ENCODE results near the gene MLLT10. TPM values are rescaled to one million over a fixed set of nuclear protein-coding genes. Genes with fewer than 3 reads are reported as not detected.

The MLLT10 gene
- total RNA-seq, 1 experiment from 2014 or later = 72.3 TPM

- no peaks in the 10 kb centered on the region for H4K20me1 ChIP-seq (ENCODE audit: control insufficient read depth, insufficient read depth, insufficient read length)
- no peak overlapping the region for H2AK5ac ChIP-seq (ENCODE audit: insufficient read length, low read length)
- H2BK5ac ChIP-seq (ENCODE audit: insufficient read length, low read length) = no peak overlapping the region
- H3K4me2 ChIP-seq (ENCODE audit: insufficient read depth, insufficient read length, low read length) = peak overlapping the region; percentile 89
- peaks cover 19% of the 10 kb centered on the region; the same call in 1 of the 2 replicates for H3K27me3 ChIP-seq (ENCODE audit: insufficient read depth, low read length)
- no peak overlapping the region for H4K91ac ChIP-seq (ENCODE audit: insufficient read length, low read depth, low read length)
- Mint-ChIP-seq H3K4me1 (peaks cover 80 to 82% of the 10 kb centered on the region in 2 experiments), H3K36me3 (ENCODE audit: insufficient read depth in 1 of 3, low read depth in 3 of 3) (no peaks in the 10 kb centered on the region; a peak in 1 of 7 replicates), H3K4me3 (peak overlapping the region; percentile 85 to 87), H3K9me3 (no peaks in the 10 kb centered on the region; a peak in 2 of 5 replicates), H3K27me3 (ENCODE audit: low read depth) (peaks cover 45% of the 10 kb centered on the region), H3K27ac (peak overlapping the region in 2 of 3 experiments; percentile 45 to 84; a peak in 4 of 7 replicates)
- H3K9ac ChIP-seq (ENCODE audit: extremely low read depth, insufficient read length, low read length) = no peak overlapping the region
- H3K23me2 ChIP-seq (ENCODE audit: insufficient read length, low read depth, low read length, poor library complexity, severe bottlenecking) = peaks cover 47% of the 10 kb centered on the region
- H2BK15ac ChIP-seq (ENCODE audit: low read depth, low read length) = no peak overlapping the region
- H3K27ac ChIP-seq (ENCODE audit: insufficient read length, low read depth, low read length) = no peak overlapping the region
- H2BK20ac ChIP-seq (ENCODE audit: low read depth, low read length, poor library complexity, severe bottlenecking) = no peak overlapping the region
- H3K4ac ChIP-seq (ENCODE audit: low read depth, low read length) = no peak overlapping the region
- no peaks in the 10 kb centered on the region for H3K9me3 ChIP-seq (ENCODE audit: control insufficient read depth, low read depth, low read length)
- H2AFZ ChIP-seq (ENCODE audit: low read length) = no peak overlapping the region
- H3K4me1 ChIP-seq (ENCODE audit: insufficient read depth, low read length) = peaks cover 11% of the 10 kb centered on the region; the same call in 1 of the 2 replicates
- no peak overlapping the region for H3K56ac ChIP-seq (ENCODE audit: insufficient read length, low read depth, low read length)
- H2BK120ac ChIP-seq (ENCODE audit: low read depth, low read length, poor library complexity, severe bottlenecking) = no peak overlapping the region
- H3K23ac ChIP-seq (ENCODE audit: insufficient read length, low read depth, low read length) = no peak overlapping the region
- no peaks in the 10 kb centered on the region for H3K79me2 ChIP-seq (ENCODE audit: insufficient read depth, low read length)
- H3K79me1 ChIP-seq (ENCODE audit: insufficient read depth, low read depth, low read length, poor library complexity, severe bottlenecking) = no peaks in the 10 kb centered on the region
- no peak for DNase-seq
- no peak overlapping the region for H4K8ac ChIP-seq (replicated peaks; ENCODE audit: insufficient read length, low read depth, low read length)
- no peak overlapping the region for H3K18ac ChIP-seq (ENCODE audit: insufficient read length, low read depth, low read length)
- no peak overlapping the region for H4K5ac ChIP-seq (ENCODE audit: insufficient read length, low read depth, low read length)
- no peak overlapping the region for H2BK12ac ChIP-seq (ENCODE audit: insufficient read length, low read depth, low read length)
- no peak for TF ChIP-seq CTCF (conservative IDR thresholded peaks at IDR 0.05)
- no peak overlapping the region for H3T11ph ChIP-seq (ENCODE audit: low read length)
- WGBS (ENCODE audit: extremely low coverage, insufficient read length, low lambda C conversion rate) = no CpG with 5 or more reads among the region's 13 CpGs
- H3K14ac ChIP-seq (ENCODE audit: insufficient read depth, low read length) = no peak overlapping the region
These were observed 15.8 kb upstream of the MLLT10 start for GRCh38 chr10:21518149-21518640.
